Nephron (organoid): ENCODE measurements around the gene SEMA5B.

Source experiments
- H3K27ac Mint-ChIP-seq, 3 experiments: 2 replicates each; pipeline ENCODE4 v1.8.0; 2020; ENCODE audit warnings: mixed read lengths in 3 of 3, mild to moderate bottlenecking in 2 of 3, moderate library complexity in 1 of 3
- H3K27me3 Mint-ChIP-seq: 2 replicates; pipeline ENCODE4 v1.8.0; 2021; ENCODE audit warnings: low read depth, mild to moderate bottlenecking, moderate library complexity, mixed read lengths
- H3K36me3 Mint-ChIP-seq: 2 replicates; pipeline ENCODE4 v1.8.0; 2020; ENCODE audit warnings: low read depth, mixed read lengths
- H3K4me1 Mint-ChIP-seq: 2 replicates; pipeline ENCODE4 v1.8.0; 2020; ENCODE audit warnings: mixed read lengths
- H3K4me3 Mint-ChIP-seq, 3 experiments: 2 replicates each; pipeline ENCODE4 v1.8.0; 2020; ENCODE audit warnings: mild to moderate bottlenecking in 3 of 3, mixed read lengths in 3 of 3, moderate library complexity in 2 of 3
- H3K9me3 Mint-ChIP-seq: 2 replicates; pipeline ENCODE4 v1.8.0; 2020; ENCODE audit warnings: mixed read lengths
- CTCF ChIP-seq, 3 experiments: fragments of 200-600 bp; sonication (generic); IDR thresholded peaks; one replicate each; pipeline ENCODE4 v1.5.0; 2021; ENCODE audit warnings: antibody characterized with exemption in 3 of 3; ENCODE audit not compliant: unreplicated experiment in 3 of 3

SEMA5B gene

DNA sequence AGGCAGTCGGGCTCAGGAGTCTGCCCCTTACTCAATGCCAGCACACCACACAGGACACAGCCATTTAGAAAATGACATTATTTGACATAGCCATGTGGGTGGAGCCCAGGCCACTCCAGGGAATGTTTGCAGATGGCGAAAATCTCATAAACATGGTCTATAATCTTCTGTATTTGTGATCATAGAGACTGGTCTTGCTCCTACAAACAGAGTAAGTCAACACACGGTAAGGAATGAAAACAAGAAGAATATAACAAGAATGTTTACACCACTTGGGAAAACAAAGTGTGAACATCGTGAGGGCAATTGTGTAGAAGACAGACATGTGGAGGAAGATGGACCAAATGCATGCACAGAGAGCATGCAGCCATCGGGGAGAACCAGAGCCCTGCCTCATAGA lies 68.2 kb downstream of the SEMA5B start:
- Mint-ChIP-seq H3K27me3 (peaks cover 12% of the 10 kb centered on the region), H3K36me3 (no peaks in the 10 kb centered on the region), H3K4me3 (no peak overlapping the region), H3K27ac (peak overlapping the region; percentile 23 to 93 (median 71)), H3K4me1 (peaks cover 78% of the 10 kb centered on the region), H3K9me3 (no peaks in the 10 kb centered on the region)
- TF ChIP-seq CTCF (IDR thresholded peaks at IDR 0.05; ENCODE audit: unreplicated experiment in 3 of 3) = no peak

DNA sequence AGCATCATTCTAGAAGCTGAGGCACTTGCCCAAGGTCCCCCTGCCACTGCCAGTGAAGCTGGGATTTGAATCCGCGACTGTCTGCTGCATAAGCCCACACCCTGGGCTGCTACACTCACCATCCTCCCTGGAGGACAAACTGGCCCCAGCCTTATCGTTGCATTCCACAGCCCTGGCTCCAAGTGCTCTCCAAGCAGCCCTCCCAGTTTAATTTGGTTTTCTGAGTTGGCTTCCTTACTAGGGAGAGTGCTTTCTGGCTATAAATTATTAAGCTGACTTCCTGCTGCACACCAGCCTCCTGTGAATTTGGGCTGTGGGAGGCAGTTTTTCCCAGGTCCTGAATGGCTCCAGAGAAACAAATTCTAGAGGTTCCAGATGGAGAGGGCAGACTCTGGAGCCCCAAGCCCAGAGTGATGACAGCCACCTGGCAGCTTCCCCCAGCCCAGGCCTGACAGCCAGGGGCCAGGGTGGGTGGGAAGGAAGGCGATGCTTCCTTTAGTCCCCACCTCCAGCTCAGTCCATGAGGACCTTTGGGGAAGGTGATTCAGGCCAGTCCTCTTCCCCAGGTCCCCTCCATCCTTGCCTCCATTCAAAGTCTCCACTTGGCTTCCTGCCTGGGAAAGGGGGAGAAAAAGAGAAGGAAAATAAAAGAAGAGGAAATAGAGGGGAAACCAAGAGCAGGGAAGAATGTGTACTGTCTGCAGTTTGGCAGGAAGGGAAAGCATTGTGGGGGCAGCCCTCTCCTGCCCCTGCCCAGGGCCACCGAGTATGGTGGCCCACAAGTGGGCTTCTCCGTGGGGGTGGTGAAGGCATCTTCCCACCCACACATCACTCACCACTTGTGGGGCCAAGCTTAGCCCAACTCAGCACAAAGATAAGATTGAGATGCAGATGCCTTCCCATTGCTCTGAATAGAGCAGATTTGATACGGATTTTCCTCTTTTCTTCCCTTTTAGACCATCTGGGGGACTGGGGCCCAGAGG lies 69.6 kb downstream of the SEMA5B start:
- no peaks in the 10 kb centered on the region for H3K36me3 Mint-ChIP-seq
- H3K4me3 Mint-ChIP-seq = peak overlapping the region in 2 of 3 experiments; percentile 17 to 37

DNA sequence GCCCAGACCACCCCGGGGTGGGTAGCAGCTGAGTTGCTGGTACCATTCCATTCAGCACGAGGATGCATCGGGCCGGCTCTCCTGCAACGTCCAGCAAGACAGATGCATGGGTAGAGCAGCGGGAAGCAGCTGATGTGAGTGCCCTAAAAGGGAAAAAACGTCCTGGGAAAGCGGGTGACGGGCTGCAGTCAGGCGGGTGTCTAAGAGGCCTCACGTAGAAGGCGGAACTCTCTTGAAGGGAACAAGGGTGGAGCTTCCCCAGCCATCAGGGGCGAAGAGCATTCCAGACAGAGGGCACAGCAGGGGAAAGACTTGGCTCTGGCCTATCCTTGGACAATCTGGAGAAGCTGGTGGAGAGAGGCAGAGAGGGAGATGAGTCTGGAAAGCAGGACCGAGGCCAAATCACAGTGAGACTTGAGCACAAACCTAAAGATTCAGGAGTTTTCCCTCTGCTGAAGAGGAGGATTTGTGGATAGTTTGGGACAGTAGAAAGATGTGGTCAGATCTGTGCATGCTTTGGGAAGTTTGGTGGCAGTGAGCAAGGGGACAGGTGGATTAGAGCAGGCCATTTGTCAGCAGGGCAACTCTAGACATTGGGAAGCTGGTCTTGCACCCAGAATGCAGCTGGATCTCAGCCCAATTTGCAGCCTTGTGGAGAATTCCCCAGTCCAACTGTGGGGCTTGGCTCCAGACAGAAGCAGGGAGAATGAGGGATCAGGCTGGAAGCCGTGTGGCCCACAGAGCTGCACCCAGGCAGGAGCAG lies 70.7 kb downstream of the SEMA5B start:
- no peak for TF ChIP-seq CTCF (IDR thresholded peaks at IDR 0.05; ENCODE audit: unreplicated experiment in 3 of 3)
- peak overlapping the region; percentile 87 to 96 (median 93) for H3K27ac Mint-ChIP-seq
- peaks cover 10% of the 10 kb centered on the region for H3K27me3 Mint-ChIP-seq
- H3K4me3 Mint-ChIP-seq = peak overlapping the region in 2 of 3 experiments; percentile 20 to 37
- H3K9me3 Mint-ChIP-seq = no peaks in the 10 kb centered on the region
- peaks cover 82% of the 10 kb centered on the region for H3K4me1 Mint-ChIP-seq
- H3K36me3 Mint-ChIP-seq = no peaks in the 10 kb centered on the region

More for the DNA sequence above, 69.6 kb downstream of the SEMA5B start:
- Mint-ChIP-seq H3K27me3 (peaks cover 15% of the 10 kb centered on the region), H3K4me1 (peaks cover 81% of the 10 kb centered on the region), H3K27ac (peak overlapping the region; percentile 87 to 96 (median 93)), H3K9me3 (no peaks in the 10 kb centered on the region)
- no peak for TF ChIP-seq CTCF (IDR thresholded peaks at IDR 0.05; ENCODE audit: unreplicated experiment in 3 of 3)

- peaks cover 6% of the 10 kb centered on the region for H3K27me3 Mint-ChIP-seq
- no peak for TF ChIP-seq CTCF (IDR thresholded peaks at IDR 0.05; ENCODE audit: unreplicated experiment in 3 of 3)
- H3K4me3 Mint-ChIP-seq = no peak overlapping the region
- peaks cover 82% of the 10 kb centered on the region for H3K4me1 Mint-ChIP-seq
- H3K9me3 Mint-ChIP-seq = no peaks in the 10 kb centered on the region
- peak overlapping the region; percentile 77 to 96 (median 93) for H3K27ac Mint-ChIP-seq
- H3K36me3 Mint-ChIP-seq = peaks cover 3% of the 10 kb centered on the region
Measured at GRCh38 chr3:122955916-122956692, 71.5 kb downstream of the SEMA5B start.

GRCh38 chr3:122952520-122952919 lies 75.0 kb downstream of the SEMA5B start:
- H3K36me3 Mint-ChIP-seq = peaks cover 6% of the 10 kb centered on the region
- peaks cover 70% of the 10 kb centered on the region for H3K4me1 Mint-ChIP-seq
- peak overlapping the region in 1 of 3 experiments; percentile 43 for H3K4me3 Mint-ChIP-seq
- H3K27ac Mint-ChIP-seq = peak overlapping the region; percentile 71 to 97 (median 75)
- H3K9me3 Mint-ChIP-seq = peaks cover 5% of the 10 kb centered on the region
- TF ChIP-seq CTCF (IDR thresholded peaks at IDR 0.05; ENCODE audit: unreplicated experiment in 3 of 3) = peak in 2 of 3 experiments; percentile 24 to 31
- H3K27me3 Mint-ChIP-seq = peaks cover 7% of the 10 kb centered on the region
